NB4 (cell line): ENCODE data around the gene POLG.

Experiments used
- DNase-seq: peaks from one replicate; pipeline ENCODE4 v3.0.0; 2010; ENCODE audit warnings: low read depth
- H3K4me3 ChIP-seq: one replicate; pipeline ENCODE4 v1.5.1; 2011; ENCODE audit warnings: mild to moderate bottlenecking, low read depth, low read length, moderate library complexity
- MYC ChIP-seq: IDR thresholded peaks from 2 replicates; pipeline ENCODE4 v1.6.1; 2011; ENCODE audit warnings: low read depth, low read length
- POLR2A ChIP-seq: IDR thresholded peaks from 2 replicates; pipeline ENCODE4 v1.6.1; 2011; ENCODE audit warnings: mild to moderate bottlenecking; ENCODE audit not compliant: insufficient read length; ENCODE audit errors: extremely low read depth
- TF ChIP-seq, protein P1 (sequence below): IDR thresholded peaks from one replicate; pipeline ENCODE4 v1.5.1; 2012; ENCODE audit warnings: low read depth, low read length
- TF ChIP-seq, protein P2 (sequence below): IDR thresholded peaks from 2 replicates; pipeline ENCODE4 v1.6.1; 2011; ENCODE audit warnings: low read depth, low read length

POLG gene

DNA sequence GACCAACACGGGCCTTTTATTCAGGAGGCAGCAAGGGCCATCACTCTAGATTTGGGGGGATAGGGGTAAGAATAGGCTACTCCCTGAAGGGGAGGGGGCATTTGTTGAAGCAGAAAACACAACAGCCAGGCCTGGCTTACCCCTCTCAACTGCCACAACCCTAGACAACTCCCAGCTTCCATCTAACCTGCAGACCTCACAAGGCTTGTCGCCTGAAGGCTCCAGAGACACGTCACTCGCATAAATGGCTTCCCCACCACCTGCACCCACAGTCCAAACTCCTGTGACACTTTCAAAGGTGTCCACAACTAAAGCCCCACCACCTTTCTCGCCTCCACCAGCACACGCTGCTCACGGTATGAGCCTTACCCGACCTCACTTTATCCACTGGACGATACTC lies 14.9 kb downstream of the POLG start:
- TF ChIP-seq, protein P1, sequence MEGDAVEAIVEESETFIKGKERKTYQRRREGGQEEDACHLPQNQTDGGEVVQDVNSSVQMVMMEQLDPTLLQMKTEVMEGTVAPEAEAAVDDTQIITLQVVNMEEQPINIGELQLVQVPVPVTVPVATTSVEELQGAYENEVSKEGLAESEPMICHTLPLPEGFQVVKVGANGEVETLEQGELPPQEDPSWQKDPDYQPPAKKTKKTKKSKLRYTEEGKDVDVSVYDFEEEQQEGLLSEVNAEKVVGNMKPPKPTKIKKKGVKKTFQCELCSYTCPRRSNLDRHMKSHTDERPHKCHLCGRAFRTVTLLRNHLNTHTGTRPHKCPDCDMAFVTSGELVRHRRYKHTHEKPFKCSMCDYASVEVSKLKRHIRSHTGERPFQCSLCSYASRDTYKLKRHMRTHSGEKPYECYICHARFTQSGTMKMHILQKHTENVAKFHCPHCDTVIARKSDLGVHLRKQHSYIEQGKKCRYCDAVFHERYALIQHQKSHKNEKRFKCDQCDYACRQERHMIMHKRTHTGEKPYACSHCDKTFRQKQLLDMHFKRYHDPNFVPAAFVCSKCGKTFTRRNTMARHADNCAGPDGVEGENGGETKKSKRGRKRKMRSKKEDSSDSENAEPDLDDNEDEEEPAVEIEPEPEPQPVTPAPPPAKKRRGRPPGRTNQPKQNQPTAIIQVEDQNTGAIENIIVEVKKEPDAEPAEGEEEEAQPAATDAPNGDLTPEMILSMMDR: no peak
- TF ChIP-seq, protein P2, sequence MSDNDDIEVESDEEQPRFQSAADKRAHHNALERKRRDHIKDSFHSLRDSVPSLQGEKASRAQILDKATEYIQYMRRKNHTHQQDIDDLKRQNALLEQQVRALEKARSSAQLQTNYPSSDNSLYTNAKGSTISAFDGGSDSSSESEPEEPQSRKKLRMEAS: no peak
- no peak for TF ChIP-seq MYC
- TF ChIP-seq POLR2A: no peak
- no peak overlapping the region for H3K4me3 ChIP-seq
- DNase-seq: no peak

DNA sequence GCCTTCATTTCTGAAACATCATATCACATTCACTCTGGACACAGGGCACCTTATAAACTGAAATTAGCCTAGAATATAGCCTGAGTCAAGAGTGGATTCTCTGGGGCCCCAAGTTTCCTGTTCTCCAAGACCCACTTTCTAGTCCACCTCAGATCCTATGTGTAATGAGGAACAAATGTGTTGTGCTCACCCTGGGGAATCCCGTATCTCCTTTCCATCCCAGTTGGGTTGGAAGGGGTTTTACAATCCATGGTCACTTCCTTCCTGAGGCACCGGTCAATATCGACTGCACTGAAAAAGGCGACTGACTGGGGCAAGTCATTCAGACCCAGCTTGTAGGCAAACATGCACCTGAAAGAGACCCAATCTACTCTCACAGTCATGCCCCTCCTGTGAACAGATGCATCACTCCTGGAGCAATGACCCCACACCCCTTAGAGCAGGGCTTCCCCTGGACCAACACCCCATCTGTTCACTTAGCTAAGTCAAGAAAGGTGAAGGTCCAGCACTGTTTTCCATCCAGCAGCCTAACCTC lies 17.4 kb downstream of the POLG start:
- no peak for DNase-seq
- TF ChIP-seq POLR2A: no peak
- TF ChIP-seq, protein P1: no peak
- TF ChIP-seq MYC: no peak
- TF ChIP-seq, protein P2: no peak

DNA sequence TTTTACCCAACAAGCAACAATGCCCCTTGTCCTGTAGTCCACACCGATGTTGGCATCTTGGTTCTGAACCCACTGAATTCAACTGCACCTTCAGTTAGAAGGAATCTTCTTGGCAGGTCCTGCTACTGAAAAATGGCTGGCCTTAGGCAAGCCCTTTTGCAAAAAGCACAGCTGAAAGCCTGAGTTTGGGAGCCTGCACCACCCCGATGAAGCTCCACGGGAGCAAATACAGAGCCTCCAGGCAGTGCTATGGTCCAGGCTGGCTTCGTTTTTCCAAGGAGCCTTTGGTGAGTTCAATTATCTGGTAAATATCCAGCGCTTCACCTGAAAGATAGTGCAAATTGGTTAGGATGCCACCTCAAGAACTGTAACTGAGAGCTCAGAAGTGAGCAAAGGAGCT lies 18.1 kb downstream of the POLG start:
- no peak for TF ChIP-seq MYC
- TF ChIP-seq, protein P2: no peak
- no peak for TF ChIP-seq POLR2A
- TF ChIP-seq, protein P1: no peak
- H3K4me3 ChIP-seq: no peak overlapping the region
- no peak for DNase-seq

More for the DNA sequence above, 17.4 kb downstream of the POLG start:
- no peak overlapping the region for H3K4me3 ChIP-seq

DNA sequence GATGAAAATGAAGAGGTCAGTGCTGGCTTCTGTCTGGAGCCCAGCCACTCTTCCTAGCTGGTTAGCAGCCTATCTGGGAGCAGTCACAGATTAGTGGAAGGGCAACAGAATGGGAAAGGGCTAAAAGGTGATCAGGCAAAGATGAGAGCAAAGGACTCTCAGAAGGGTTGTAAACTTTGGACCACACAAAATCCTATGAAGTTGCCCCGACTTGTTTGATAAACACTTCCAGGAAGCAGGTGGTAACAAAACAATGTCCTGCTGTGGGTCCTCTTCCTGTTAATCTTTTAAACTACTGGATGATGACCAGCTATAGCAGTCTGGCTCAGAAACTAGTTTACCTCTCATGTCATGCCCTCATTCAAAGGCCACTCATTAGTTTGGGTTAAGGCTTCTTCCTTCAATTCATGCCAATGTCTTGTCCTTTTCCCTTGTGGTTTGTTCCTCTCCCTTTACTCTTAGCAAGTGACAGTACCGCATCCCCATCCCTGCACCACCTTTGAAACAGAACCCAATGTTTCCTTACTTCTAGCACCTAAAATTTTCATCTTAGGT lies 19.2 kb downstream of the POLG start:
- no peak for DNase-seq
- no peak overlapping the region for H3K4me3 ChIP-seq
- TF ChIP-seq POLR2A: no peak
- TF ChIP-seq, protein P1: no peak
- TF ChIP-seq MYC: no peak
- TF ChIP-seq, protein P2: no peak

DNA sequence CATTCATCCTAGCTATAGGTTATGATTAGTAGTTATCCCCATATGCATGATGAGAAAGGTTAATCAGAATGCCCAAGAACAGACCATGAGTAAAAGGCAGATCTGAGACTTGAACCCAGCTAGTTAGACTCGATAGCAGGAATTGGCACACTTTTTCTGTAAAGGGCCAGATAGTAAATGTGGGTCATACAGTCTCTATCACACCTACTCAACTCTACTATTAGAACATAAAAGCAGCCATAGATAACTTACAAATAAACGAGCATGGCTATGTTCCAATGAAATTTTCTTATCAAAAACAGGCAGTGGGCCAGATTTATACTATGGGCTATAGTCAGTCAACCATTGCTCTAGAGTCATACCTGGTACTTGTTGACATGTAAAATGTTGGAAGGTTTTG lies 24.6 kb downstream of the POLG start:
- no peak overlapping the region for H3K4me3 ChIP-seq
- TF ChIP-seq, protein P1: no peak
- TF ChIP-seq, protein P2: no peak
- no peak for TF ChIP-seq MYC
- DNase-seq: no peak
